Thymus (tissue), 14 donors: ENCODE results near the gene PLS1. TPM values are rescaled to one million over a fixed set of nuclear protein-coding genes. Genes with fewer than 3 reads are reported as not detected.
A peak's percentile ranks its signal among the peaks of the same experiment; 100 is the strongest.
"Not testable (repeated sequence)": the region's sequence is repeated elsewhere in the genome, so short reads cannot be mapped to it uniquely, and the experiment has no call there.

Experiments
- DNase-seq, 9 donors: peaks; one replicate each; pipeline ENCODE4 v3.0.0-alpha.2; 2013; ENCODE audit warnings: low spot score in 9 of 9, low read depth in 6 of 9, missing footprints in 1 of 9
- H3K27ac ChIP-seq, 2 donors: one replicate each; pipeline ENCODE4 v1.5.1; 2013; ENCODE audit warnings: control low read depth in 1 of 2, low read depth in 1 of 2, low read length in 1 of 2, mild to moderate bottlenecking in 1 of 2, moderate library complexity in 1 of 2
- H3K27me3 ChIP-seq, 2 donors: one replicate each; pipeline ENCODE4 v1.5.1; 2013; ENCODE audit warnings: low read length in 1 of 2; ENCODE audit not compliant: control insufficient read depth in 2 of 2, insufficient read depth in 1 of 2
- H3K36me3 ChIP-seq, 2 donors: one replicate each; pipeline ENCODE4 v1.5.1; 2013; ENCODE audit warnings: low read length in 1 of 2, mild to moderate bottlenecking in 1 of 2, moderate library complexity in 1 of 2; ENCODE audit not compliant: control insufficient read depth in 2 of 2, insufficient read depth in 2 of 2
- H3K4me1 ChIP-seq, 2 donors: one replicate each; pipeline ENCODE4 v1.5.1; 2013; ENCODE audit warnings: low read length in 2 of 2; ENCODE audit not compliant: control insufficient read depth in 2 of 2, insufficient read depth in 2 of 2
- H3K4me3 ChIP-seq, 2 donors: one replicate each; pipeline ENCODE4 v1.5.1; 2013; ENCODE audit warnings: low read length in 2 of 2, control low read depth in 1 of 2, mild to moderate bottlenecking in 1 of 2
- H3K9me3 ChIP-seq, 2 donors: one replicate each; pipeline ENCODE4 v1.5.1; 2013; ENCODE audit warnings: low read length in 1 of 2, mild to moderate bottlenecking in 1 of 2; ENCODE audit not compliant: control insufficient read depth in 2 of 2, insufficient read depth in 1 of 2
- whole genome bisulfite sequencing: extraction: QIAGEN DNeasy Blood & Tissue Kit; methylation state at CpG from one replicate; pipeline ENCODE4 v1.1.7; 2013; 5-methylcytosine and 5-hydroxymethylcytosine counted together
- long read RNA-seq, 10 donors: transcript quantifications; one replicate each; lab custom pipeline, GENCODE V29; 2026
- polyA plus RNA-seq: library from polyadenylated mRNA; stranded (reverse); fragments of 200-250 nt; gene quantifications from one replicate; pipeline ENCODE4 v1.2.3, GENCODE V29; 2013
- total RNA-seq: library from RNA; stranded (reverse); fragments of 120-200 nt; gene quantifications from one replicate; pipeline ENCODE4 v1.2.4, GENCODE V29; 2013
- donor health status: healthy.

Gene PLS1, protein sequence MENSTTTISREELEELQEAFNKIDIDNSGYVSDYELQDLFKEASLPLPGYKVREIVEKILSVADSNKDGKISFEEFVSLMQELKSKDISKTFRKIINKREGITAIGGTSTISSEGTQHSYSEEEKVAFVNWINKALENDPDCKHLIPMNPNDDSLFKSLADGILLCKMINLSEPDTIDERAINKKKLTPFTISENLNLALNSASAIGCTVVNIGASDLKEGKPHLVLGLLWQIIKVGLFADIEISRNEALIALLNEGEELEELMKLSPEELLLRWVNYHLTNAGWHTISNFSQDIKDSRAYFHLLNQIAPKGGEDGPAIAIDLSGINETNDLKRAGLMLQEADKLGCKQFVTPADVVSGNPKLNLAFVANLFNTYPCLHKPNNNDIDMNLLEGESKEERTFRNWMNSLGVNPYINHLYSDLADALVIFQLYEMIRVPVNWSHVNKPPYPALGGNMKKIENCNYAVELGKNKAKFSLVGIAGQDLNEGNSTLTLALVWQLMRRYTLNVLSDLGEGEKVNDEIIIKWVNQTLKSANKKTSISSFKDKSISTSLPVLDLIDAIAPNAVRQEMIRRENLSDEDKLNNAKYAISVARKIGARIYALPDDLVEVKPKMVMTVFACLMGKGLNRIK
- total RNA-seq = 9.2 TPM
- polyA plus RNA-seq = 2.0 TPM
- long read RNA-seq, donor 1 = 0 reads
- long read RNA-seq, donor 2, partial matches to known transcripts = 7 of 10 reads
- long read RNA-seq, donor 2, other reads (novel, unspliced or antisense) = 0 of 10 reads
- long read RNA-seq, donor 3, partial matches to known transcripts = 0 of 4 reads
- long read RNA-seq, donor 3, other reads (novel, unspliced or antisense) = 0 of 4 reads
- long read RNA-seq, donor 4, partial matches to known transcripts = 0 of 1 reads
- long read RNA-seq, donor 4, other reads (novel, unspliced or antisense) = 0 of 1 reads
- long read RNA-seq, donor 5, partial matches to known transcripts = 0 of 3 reads
- long read RNA-seq, donor 5, other reads (novel, unspliced or antisense) = 0 of 3 reads
- long read RNA-seq, donor 6, partial matches to known transcripts = 0 of 2 reads
- long read RNA-seq, donor 6, other reads (novel, unspliced or antisense) = 0 of 2 reads
- long read RNA-seq, donor 7, transcript PLS1-202 (16 exons, 3,706 nt) = major isoform, 7 of 7 reads
- long read RNA-seq, donor 7, partial matches to known transcripts = 0 of 7 reads
- long read RNA-seq, donor 7, other reads (novel, unspliced or antisense) = 0 of 7 reads
- long read RNA-seq, donor 8 = 0 reads
- long read RNA-seq, donor 9, partial matches to known transcripts = 0 of 2 reads
- long read RNA-seq, donor 9, other reads (novel, unspliced or antisense) = 0 of 2 reads
- long read RNA-seq, donor 10, partial matches to known transcripts = 0 of 3 reads
- long read RNA-seq, donor 10, other reads (novel, unspliced or antisense) = 0 of 3 reads

DNA sequence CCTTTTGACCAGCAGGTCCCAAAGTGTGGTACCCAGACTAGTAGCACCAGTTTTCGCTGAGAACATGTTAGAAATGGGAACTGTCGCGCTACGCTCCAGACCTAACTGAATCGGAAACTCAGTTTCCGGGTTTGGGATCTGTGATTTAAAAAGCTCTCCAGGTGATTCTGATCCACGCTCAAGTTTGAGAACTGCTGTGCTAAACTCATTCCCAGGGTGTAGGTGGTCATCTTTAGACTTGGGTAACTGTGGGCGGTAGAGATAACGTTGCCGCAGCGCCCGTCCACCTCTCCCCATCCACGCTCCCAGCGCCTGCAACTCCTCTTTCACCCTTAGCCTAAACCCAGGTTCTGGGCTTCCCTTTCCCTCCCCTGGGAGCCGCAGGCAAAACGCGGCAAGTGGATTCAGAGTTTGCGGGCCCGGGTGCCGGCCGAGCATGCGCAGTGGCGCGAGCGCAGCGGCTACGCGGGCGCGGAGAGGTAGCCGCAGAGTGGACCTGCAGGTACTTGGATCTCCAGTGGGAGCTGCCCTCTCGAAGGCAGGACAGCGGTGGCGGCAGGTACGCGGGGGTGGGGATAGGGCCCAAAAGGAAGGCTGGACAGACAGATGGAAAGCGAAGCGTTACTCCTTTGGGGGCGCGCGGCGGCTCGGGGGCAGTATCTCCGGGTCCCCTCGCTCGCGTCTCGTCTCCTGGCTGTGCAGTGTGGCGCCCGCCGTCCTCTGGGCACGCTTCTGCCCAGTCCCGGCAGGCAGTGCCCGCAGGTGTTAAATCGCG is at the start of gene PLS1:
Gene PLS1 (plus strand): TSS at position 443 of the 775 bp plus-strand sequence. CDS start 67,845 bp downstream, outside the sequence.
- Histone ChIP-seq H3K36me3 (no peaks in the 10 kb centered on the region), H3K4me1 (peaks cover 4 to 13% of the 10 kb centered on the region in 2 donors), H3K27ac (peak within 1 kb of the TSS; percentile 49 to 52), H3K27me3 (no peaks in the 10 kb centered on the region), H3K4me3 (peak within 1 kb of the TSS; percentile 94 to 98), H3K9me3 (peaks cover 0 to 2% of the 10 kb centered on the region in 2 donors)
- peak; percentile 79 to 94 (median 86) for DNase-seq
- under 1% methylated on average over 56 of the region's 56 CpGs for WGBS

DNA sequence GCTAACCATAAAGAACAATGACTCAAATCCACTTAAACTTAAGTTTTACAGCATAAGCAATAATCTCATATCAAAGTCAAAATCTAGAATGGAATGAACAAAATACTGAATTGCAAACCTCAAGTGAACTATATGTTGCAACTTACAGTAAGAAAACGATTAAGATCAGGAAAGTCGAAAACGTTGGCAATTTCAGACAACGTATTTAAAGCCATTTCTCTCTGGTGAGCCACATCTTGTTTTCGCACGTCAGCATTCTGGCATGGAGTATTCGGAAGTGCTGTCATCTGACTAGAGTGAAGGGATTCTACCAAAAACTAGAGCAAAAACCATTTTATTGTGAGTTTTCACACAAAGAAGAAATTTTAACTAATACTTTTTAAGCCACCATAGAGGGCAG is 46.2 kb upstream of the PLS1 start:
- Histone ChIP-seq H3K27me3 (no peaks in the 10 kb centered on the region), H3K4me3 (no peak overlapping the region), H3K4me1 (no peaks in the 10 kb centered on the region), H3K27ac (no peak overlapping the region), H3K9me3 (no peaks in the 10 kb centered on the region), H3K36me3 (peaks cover 17 to 50% of the 10 kb centered on the region in 2 donors)
- DNase-seq = no peak
- WGBS = 98% methylated on average over 7 of the region's 7 CpGs

DNA sequence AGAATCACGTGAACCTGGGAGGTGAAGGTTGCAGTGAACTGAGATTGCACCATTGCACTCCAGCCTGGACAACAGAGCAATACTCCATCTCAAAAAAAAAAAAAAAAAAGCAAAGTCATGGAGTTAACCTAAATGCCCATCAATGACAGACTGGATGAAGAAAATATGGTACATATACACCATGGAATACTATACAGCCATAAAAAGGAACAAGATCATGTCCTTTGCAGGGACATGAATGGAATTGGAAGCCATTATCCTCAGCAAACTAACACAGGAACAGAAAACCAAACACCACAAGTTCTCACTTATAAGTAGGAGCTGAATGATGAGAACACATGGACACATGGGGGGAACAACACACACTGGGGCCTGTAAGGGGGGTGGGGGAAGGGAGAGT is 43.6 kb upstream of the PLS1 start:
- 100% methylated on average over 1 of the region's 1 CpG for WGBS
- H3K27me3 ChIP-seq, H3K4me1 ChIP-seq, H3K4me3 ChIP-seq, DNase-seq, H3K27ac ChIP-seq, H3K9me3 ChIP-seq: not testable (repeated sequence)
- H3K36me3 ChIP-seq = peaks cover 17 to 59% of the 10 kb centered on the region in 2 donors

DNA sequence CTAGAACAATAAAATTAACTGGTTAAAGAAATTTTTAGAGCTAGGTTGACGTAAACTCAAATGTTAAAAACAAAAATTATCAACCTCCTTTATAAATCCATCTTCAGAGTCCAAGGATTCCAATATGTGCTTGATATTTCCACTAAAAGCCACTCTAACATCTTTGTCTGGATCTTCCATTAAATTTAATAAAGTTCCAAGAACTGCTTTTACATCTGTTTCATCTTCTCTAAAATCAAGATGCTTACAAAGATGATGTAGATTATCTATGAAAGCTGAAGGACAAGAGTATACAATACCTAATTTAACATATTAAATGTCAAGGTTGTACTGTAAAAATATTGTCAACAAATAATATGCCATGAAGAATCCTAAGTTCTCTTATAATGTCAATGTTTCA is 42.5 kb upstream of the PLS1 start:
- H3K27me3 ChIP-seq = no peaks in the 10 kb centered on the region
- no peak overlapping the region for H3K27ac ChIP-seq
- no peak overlapping the region for H3K4me3 ChIP-seq
- H3K36me3 ChIP-seq = peaks cover 20 to 58% of the 10 kb centered on the region in 2 donors
- no peaks in the 10 kb centered on the region for H3K4me1 ChIP-seq
- DNase-seq = no peak
- 99% methylated on average over 1 of the region's 1 CpG for WGBS
- H3K9me3 ChIP-seq = no peaks in the 10 kb centered on the region

DNA sequence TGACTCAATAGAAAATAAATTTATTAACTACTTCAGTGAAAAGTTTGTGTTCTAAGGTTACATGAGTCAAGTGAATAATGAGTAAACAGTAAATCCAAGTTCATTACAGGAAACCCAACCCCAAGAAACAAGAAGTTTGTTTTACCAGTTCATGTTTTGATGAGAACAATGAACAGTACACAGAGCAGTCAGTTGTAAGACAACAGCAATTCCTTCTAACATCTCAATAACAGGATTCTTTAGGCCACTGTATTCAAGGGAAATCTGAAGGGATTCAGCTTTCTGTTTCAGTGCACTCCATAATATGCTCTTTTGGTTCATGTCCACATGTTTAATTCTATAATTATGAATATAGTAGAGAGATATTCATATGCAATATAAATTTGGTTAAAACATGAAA is 36.1 kb upstream of the PLS1 start:
- Histone ChIP-seq H3K27ac (no peak overlapping the region), H3K27me3 (no peaks in the 10 kb centered on the region), H3K9me3 (no peaks in the 10 kb centered on the region), H3K4me1 (no peaks in the 10 kb centered on the region), H3K36me3 (peaks cover 8 to 46% of the 10 kb centered on the region in 2 donors), H3K4me3 (no peak overlapping the region)
- no peak for DNase-seq

DNA sequence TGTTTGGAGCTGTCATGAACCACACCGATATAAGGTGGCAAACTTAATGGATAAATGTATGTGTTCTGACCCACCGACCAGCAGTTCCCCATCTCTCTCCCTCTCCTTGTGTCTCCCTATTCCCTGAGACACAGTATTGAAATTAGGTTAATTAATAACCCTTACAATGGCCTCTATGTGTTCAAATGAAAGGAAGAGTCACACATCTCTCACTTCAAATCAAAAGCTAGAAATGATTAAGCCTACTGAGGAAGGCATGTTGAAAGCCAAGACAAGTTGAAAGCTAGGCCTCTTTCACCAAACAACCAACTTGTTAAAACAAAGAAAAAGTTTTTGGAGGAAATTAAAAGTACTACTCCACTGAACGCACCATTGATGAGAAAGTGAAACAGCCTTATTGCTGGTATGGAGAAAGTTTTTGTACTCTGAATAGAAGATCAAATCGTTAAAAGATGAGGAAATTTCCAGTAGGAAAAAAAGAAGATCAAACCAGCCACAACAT is 32.6 kb upstream of the PLS1 start:
- peaks cover 6 to 38% of the 10 kb centered on the region in 2 donors for H3K36me3 ChIP-seq
- no peak overlapping the region for H3K27ac ChIP-seq
- peaks cover 0 to 2% of the 10 kb centered on the region in 2 donors for H3K9me3 ChIP-seq
- 97% methylated on average over 4 of the region's 4 CpGs for WGBS
- H3K4me1 ChIP-seq = no peaks in the 10 kb centered on the region
- DNase-seq = no peak
- H3K4me3 ChIP-seq = no peak overlapping the region
- no peaks in the 10 kb centered on the region for H3K27me3 ChIP-seq

DNA sequence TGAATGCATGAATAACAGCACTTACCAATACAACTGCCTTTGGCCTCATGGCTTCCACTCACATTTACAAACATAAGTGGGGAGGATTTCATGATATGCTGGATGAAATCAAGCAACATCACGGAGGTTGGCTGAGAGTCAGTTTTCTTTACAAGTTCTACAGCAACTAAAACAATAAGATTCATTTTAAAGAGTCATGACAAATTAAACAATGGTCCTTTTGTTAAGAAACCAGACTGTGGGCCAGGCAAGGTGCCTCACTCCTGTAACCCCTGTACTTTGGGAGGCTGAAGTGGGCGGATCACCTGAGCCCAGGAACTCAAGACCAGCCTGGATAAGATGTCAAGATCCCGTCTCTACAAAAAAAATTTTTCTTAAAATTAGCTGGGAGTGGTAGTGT is 30.1 kb upstream of the PLS1 start:
- H3K36me3 ChIP-seq = peaks cover 7 to 34% of the 10 kb centered on the region in 2 donors
- no peaks in the 10 kb centered on the region for H3K27me3 ChIP-seq
- no peak overlapping the region for H3K27ac ChIP-seq
- no peaks in the 10 kb centered on the region for H3K4me1 ChIP-seq
- H3K4me3 ChIP-seq = no peak overlapping the region
- no peak for DNase-seq
- H3K9me3 ChIP-seq = peaks cover 0 to 6% of the 10 kb centered on the region in 2 donors
- 94% methylated on average over 3 of the region's 3 CpGs for WGBS
